ENCODE measurements around the gene MYO3B. TPM values are rescaled to one million over a fixed set of nuclear protein-coding genes. Genes with fewer than 3 reads are reported as not detected.
A peak's percentile ranks its signal among the peaks of the same experiment; 100 is the strongest.

MYO3B gene
- total RNA-seq, 1 donor from 2014 or later, result 13.7 TPM

GRCh38 chr2:170310876-170311502, 133.0 kb downstream of the MYO3B start:
- Mint-ChIP-seq H3K36me3 (ENCODE audit: low read depth) (no peaks in the 10 kb centered on the region), H3K4me3 (ENCODE audit: low read depth) (no peak overlapping the region), H3K27me3 (ENCODE audit: low read depth) (peaks cover 23% of the 10 kb centered on the region), H3K27ac (no peak overlapping the region), H3K4me1 (ENCODE audit: low read depth) (peaks cover 4% of the 10 kb centered on the region), H3K9me3 (no peaks in the 10 kb centered on the region)
- DNase-seq (ENCODE audit: low spot score), result no peak
- intact Hi-C loops (cut with micrococcal nuclease), result loop anchor here (5.0 kb wide), 1 partner anchor 74 kb away; no protein-coding TSS in a partner anchor

- Mint-ChIP-seq H3K36me3 (ENCODE audit: low read depth) (no peaks in the 10 kb centered on the region), H3K27me3 (ENCODE audit: low read depth) (peaks cover 18% of the 10 kb centered on the region), H3K27ac (no peak overlapping the region), H3K4me3 (ENCODE audit: low read depth) (no peak overlapping the region), H3K4me1 (ENCODE audit: low read depth) (peaks cover 10% of the 10 kb centered on the region), H3K9me3 (no peaks in the 10 kb centered on the region)
- DNase-seq (ENCODE audit: low spot score), result no peak
- intact Hi-C loops (cut with micrococcal nuclease), result loop anchor here (2.0 to 5.0 kb wide), 2 partner anchors 47 to 76 kb away; no protein-coding TSS in a partner anchor
Observed at GRCh38 chr2:170313347-170313991, 135.5 kb downstream of the MYO3B start.

- no peak for DNase-seq (ENCODE audit: low spot score)
- H3K27ac Mint-ChIP-seq, result no peak overlapping the region
- no peaks in the 10 kb centered on the region for H3K36me3 Mint-ChIP-seq (ENCODE audit: low read depth)
- peaks cover 19% of the 10 kb centered on the region for H3K27me3 Mint-ChIP-seq (ENCODE audit: low read depth)
- H3K4me3 Mint-ChIP-seq (ENCODE audit: low read depth), result no peak overlapping the region
- intact Hi-C loops (cut with micrococcal nuclease), result loop anchor here (2.0 to 5.0 kb wide), 2 partner anchors 47 to 77 kb away; no protein-coding TSS in a partner anchor
- no peaks in the 10 kb centered on the region for H3K9me3 Mint-ChIP-seq
- H3K4me1 Mint-ChIP-seq (ENCODE audit: low read depth), result peaks cover 10% of the 10 kb centered on the region
Observed at GRCh38 chr2:170313992-170314348, 136.0 kb downstream of the MYO3B start.

- no peak for DNase-seq (ENCODE audit: low spot score)
- intact Hi-C loops (cut with micrococcal nuclease), result loop anchor here (5.0 kb wide), 1 partner anchor 78 kb away; no protein-coding TSS in a partner anchor
- no peak overlapping the region for H3K27ac Mint-ChIP-seq
- H3K9me3 Mint-ChIP-seq, result peaks cover 8% of the 10 kb centered on the region
- no peak overlapping the region for H3K4me3 Mint-ChIP-seq (ENCODE audit: low read depth)
- peaks cover 22% of the 10 kb centered on the region for H3K27me3 Mint-ChIP-seq (ENCODE audit: low read depth)
- peaks cover 10% of the 10 kb centered on the region for H3K4me1 Mint-ChIP-seq (ENCODE audit: low read depth)
- peaks cover 5% of the 10 kb centered on the region for H3K36me3 Mint-ChIP-seq (ENCODE audit: low read depth)
Observed at GRCh38 chr2:170314744-170315447, 136.9 kb downstream of the MYO3B start.

- Mint-ChIP-seq H3K27me3 (ENCODE audit: low read depth) (peaks cover 13% of the 10 kb centered on the region), H3K9me3 (peaks cover 16% of the 10 kb centered on the region), H3K27ac (no peak overlapping the region), H3K4me3 (ENCODE audit: low read depth) (no peak overlapping the region), H3K4me1 (ENCODE audit: low read depth) (peaks cover 9% of the 10 kb centered on the region), H3K36me3 (ENCODE audit: low read depth) (peaks cover 5% of the 10 kb centered on the region)
- intact Hi-C loops (cut with micrococcal nuclease), result loop anchor here (5.0 kb wide), 2 partner anchors 86 to 391 kb away; no protein-coding TSS in a partner anchor
- no peak for DNase-seq (ENCODE audit: low spot score)
Observed at GRCh38 chr2:170320948-170321347, 143.0 kb downstream of the MYO3B start.

GRCh38 chr2:170321526-170321925, 143.6 kb downstream of the MYO3B start:
- intact Hi-C loops (cut with micrococcal nuclease), result loop anchor here (5.0 kb wide), 2 partner anchors 86 to 391 kb away; no protein-coding TSS in a partner anchor
- Mint-ChIP-seq H3K36me3 (ENCODE audit: low read depth) (peaks cover 5% of the 10 kb centered on the region), H3K4me1 (ENCODE audit: low read depth) (peaks cover 6% of the 10 kb centered on the region), H3K27ac (no peak overlapping the region), H3K4me3 (ENCODE audit: low read depth) (no peak overlapping the region), H3K27me3 (ENCODE audit: low read depth) (peaks cover 13% of the 10 kb centered on the region), H3K9me3 (peaks cover 16% of the 10 kb centered on the region)
- DNase-seq (ENCODE audit: low spot score), result no peak

- Mint-ChIP-seq H3K27ac (no peak overlapping the region), H3K4me3 (ENCODE audit: low read depth) (no peak overlapping the region), H3K36me3 (ENCODE audit: low read depth) (peaks cover 5% of the 10 kb centered on the region), H3K27me3 (ENCODE audit: low read depth) (peaks cover 13% of the 10 kb centered on the region), H3K4me1 (ENCODE audit: low read depth) (peaks cover 3% of the 10 kb centered on the region), H3K9me3 (peaks cover 16% of the 10 kb centered on the region)
- DNase-seq (ENCODE audit: low spot score), result no peak
- intact Hi-C loops (cut with micrococcal nuclease), result loop anchor here (5.0 kb wide), 2 partner anchors 85 to 390 kb away; no protein-coding TSS in a partner anchor
Observed at GRCh38 chr2:170322140-170322766, 144.3 kb downstream of the MYO3B start.

- no peak overlapping the region for H3K4me3 Mint-ChIP-seq (ENCODE audit: low read depth)
- H3K9me3 Mint-ChIP-seq, result peaks cover 16% of the 10 kb centered on the region
- H3K27ac Mint-ChIP-seq, result no peak overlapping the region
- no peak for DNase-seq (ENCODE audit: low spot score)
- peaks cover 5% of the 10 kb centered on the region for H3K36me3 Mint-ChIP-seq (ENCODE audit: low read depth)
- H3K27me3 Mint-ChIP-seq (ENCODE audit: low read depth), result peaks cover 6% of the 10 kb centered on the region
- intact Hi-C loops (cut with micrococcal nuclease), result loop anchor here (1.0 to 5.0 kb wide), 5 partner anchors 17 to 489 kb away; no protein-coding TSS in a partner anchor
- peaks cover 3% of the 10 kb centered on the region for H3K4me1 Mint-ChIP-seq (ENCODE audit: low read depth)
Observed at GRCh38 chr2:170323743-170324142, 145.8 kb downstream of the MYO3B start.

- Mint-ChIP-seq H3K27ac (no peak overlapping the region), H3K4me3 (ENCODE audit: low read depth) (no peak overlapping the region), H3K9me3 (peaks cover 10% of the 10 kb centered on the region), H3K27me3 (ENCODE audit: low read depth) (no peaks in the 10 kb centered on the region), H3K36me3 (ENCODE audit: low read depth) (no peaks in the 10 kb centered on the region), H3K4me1 (ENCODE audit: low read depth) (peaks cover 3% of the 10 kb centered on the region)
- peak; percentile 38 for DNase-seq (ENCODE audit: low spot score)
- intact Hi-C loops (cut with micrococcal nuclease), result loop anchor here (1.0 to 5.0 kb wide), 5 partner anchors 16 to 488 kb away; no protein-coding TSS in a partner anchor
Observed at GRCh38 chr2:170324640-170325046, 146.7 kb downstream of the MYO3B start.

GRCh38 chr2:170330881-170331280, 152.9 kb downstream of the MYO3B start:
- H3K9me3 Mint-ChIP-seq, result peaks cover 12% of the 10 kb centered on the region
- H3K4me1 Mint-ChIP-seq (ENCODE audit: low read depth), result peaks cover 9% of the 10 kb centered on the region
- peaks cover 8% of the 10 kb centered on the region for H3K27me3 Mint-ChIP-seq (ENCODE audit: low read depth)
- intact Hi-C loops (cut with micrococcal nuclease), result no loop called here
- DNase-seq (ENCODE audit: low spot score), result no peak
- no peak overlapping the region for H3K4me3 Mint-ChIP-seq (ENCODE audit: low read depth)
- no peaks in the 10 kb centered on the region for H3K36me3 Mint-ChIP-seq (ENCODE audit: low read depth)
- H3K27ac Mint-ChIP-seq, result no peak overlapping the region

GRCh38 chr2:170332676-170333402, 154.9 kb downstream of the MYO3B start:
- H3K4me3 Mint-ChIP-seq (ENCODE audit: low read depth), result no peak overlapping the region
- peaks cover 12% of the 10 kb centered on the region for H3K9me3 Mint-ChIP-seq
- H3K27me3 Mint-ChIP-seq (ENCODE audit: low read depth), result peaks cover 8% of the 10 kb centered on the region
- DNase-seq (ENCODE audit: low spot score), result no peak
- no peak overlapping the region for H3K27ac Mint-ChIP-seq
- H3K4me1 Mint-ChIP-seq (ENCODE audit: low read depth), result peaks cover 20% of the 10 kb centered on the region
- intact Hi-C loops (cut with micrococcal nuclease), result no loop called here
- H3K36me3 Mint-ChIP-seq (ENCODE audit: low read depth), result no peaks in the 10 kb centered on the region

- H3K9me3 Mint-ChIP-seq, result peaks cover 12% of the 10 kb centered on the region
- intact Hi-C loops (cut with micrococcal nuclease), result no loop called here
- no peak overlapping the region for H3K4me3 Mint-ChIP-seq (ENCODE audit: low read depth)
Observed at GRCh38 chr2:170335351-170335750, 157.4 kb downstream of the MYO3B start.

More at GRCh38 chr2:170335351-170335750, 157.4 kb downstream of the MYO3B start:
- peaks cover 8% of the 10 kb centered on the region for H3K27me3 Mint-ChIP-seq (ENCODE audit: low read depth)
- peak overlapping the region; percentile 51 for H3K27ac Mint-ChIP-seq
- peaks cover 33% of the 10 kb centered on the region for H3K4me1 Mint-ChIP-seq (ENCODE audit: low read depth)
- DNase-seq (ENCODE audit: low spot score), result no peak
- H3K36me3 Mint-ChIP-seq (ENCODE audit: low read depth), result no peaks in the 10 kb centered on the region

Data from activated T-helper 2 cell treated with anti-CD3 and anti-CD28 coated beads, Interferon-gamma antibody, Interleukin-2, Interleukin-4, amounts not matched to agents 10 μg/mL and 5 μg/mL and 100 μg/mL, durations not matched to agents 14 hours and 24 hours and 36 hours (primary cell).